Tibial nerve (tissue), 3 donors: ENCODE measurements around the gene ASS1.

ENCODE experiments used
- CTCF ChIP-seq, 5 experiments: fragments of 200-600 bp in 3 of 5; fragments of 450-650 bp in 2 of 5; sonication (generic) in 3 of 5; IDR thresholded peaks; one replicate each; pipeline ENCODE4 v1.5.1; 2016 to 2019; ENCODE audit warnings: antibody characterized with exemption in 5 of 5, mild to moderate bottlenecking in 3 of 5, moderate library complexity in 2 of 5
- POLR2A ChIP-seq, 2 donors: fragments of 450-650 bp; IDR thresholded peaks; one replicate each; pipeline ENCODE4 v1.6.1; 2017; ENCODE audit warnings: antibody characterized with exemption in 2 of 2, mild to moderate bottlenecking in 2 of 2, moderate library complexity in 2 of 2

- TF ChIP-seq POLR2A (IDR thresholded peaks at IDR 0.05) (no peak), CTCF (IDR thresholded peaks at IDR 0.05) (no peak)
These were observed 91.2 kb downstream of the ASS1 start for GRCh38 chr9:130535818-130536521.
